Thymus (tissue), 11 donors: ENCODE results near the gene TMEM44. TPM values are rescaled to one million over a fixed set of nuclear protein-coding genes. Genes with fewer than 3 reads are reported as not detected.

Experiments used
- DNase-seq, 9 donors: peaks; one replicate each; pipeline ENCODE4 v3.0.0-alpha.2; 2013; ENCODE audit warnings: low spot score in 9 of 9, low read depth in 6 of 9, missing footprints in 1 of 9
- H3K27ac ChIP-seq, 2 donors: one replicate each; pipeline ENCODE4 v1.5.1; 2013; ENCODE audit warnings: control low read depth in 1 of 2, low read depth in 1 of 2, low read length in 1 of 2, mild to moderate bottlenecking in 1 of 2, moderate library complexity in 1 of 2
- H3K27me3 ChIP-seq, 2 donors: one replicate each; pipeline ENCODE4 v1.5.1; 2013; ENCODE audit warnings: low read length in 1 of 2; ENCODE audit not compliant: control insufficient read depth in 2 of 2, insufficient read depth in 1 of 2
- H3K36me3 ChIP-seq, 2 donors: one replicate each; pipeline ENCODE4 v1.5.1; 2013; ENCODE audit warnings: low read length in 1 of 2, mild to moderate bottlenecking in 1 of 2, moderate library complexity in 1 of 2; ENCODE audit not compliant: control insufficient read depth in 2 of 2, insufficient read depth in 2 of 2
- H3K4me1 ChIP-seq, 2 donors: one replicate each; pipeline ENCODE4 v1.5.1; 2013; ENCODE audit warnings: low read length in 2 of 2; ENCODE audit not compliant: control insufficient read depth in 2 of 2, insufficient read depth in 2 of 2
- H3K4me3 ChIP-seq, 2 donors: one replicate each; pipeline ENCODE4 v1.5.1; 2013; ENCODE audit warnings: low read length in 2 of 2, control low read depth in 1 of 2, mild to moderate bottlenecking in 1 of 2
- H3K9me3 ChIP-seq, 2 donors: one replicate each; pipeline ENCODE4 v1.5.1; 2013; ENCODE audit warnings: low read length in 1 of 2, mild to moderate bottlenecking in 1 of 2; ENCODE audit not compliant: control insufficient read depth in 2 of 2, insufficient read depth in 1 of 2
- WGBS: extraction: QIAGEN DNeasy Blood & Tissue Kit; methylation state at CpG from one replicate; pipeline ENCODE4 v1.1.7; 2013; 5-methylcytosine and 5-hydroxymethylcytosine counted together
- polyA plus RNA-seq: library from polyadenylated mRNA; stranded (reverse); fragments of 200-250 nt; gene quantifications from one replicate; pipeline ENCODE4 v1.2.3, GENCODE V29; 2013
- total RNA-seq: library from RNA; stranded (reverse); fragments of 120-200 nt; gene quantifications from one replicate; pipeline ENCODE4 v1.2.4, GENCODE V29; 2013
- donor health status: healthy.

Gene TMEM44
- total and polyA plus RNA-seq, 2 donors = 2.4 to 7.1 TPM

DNA sequence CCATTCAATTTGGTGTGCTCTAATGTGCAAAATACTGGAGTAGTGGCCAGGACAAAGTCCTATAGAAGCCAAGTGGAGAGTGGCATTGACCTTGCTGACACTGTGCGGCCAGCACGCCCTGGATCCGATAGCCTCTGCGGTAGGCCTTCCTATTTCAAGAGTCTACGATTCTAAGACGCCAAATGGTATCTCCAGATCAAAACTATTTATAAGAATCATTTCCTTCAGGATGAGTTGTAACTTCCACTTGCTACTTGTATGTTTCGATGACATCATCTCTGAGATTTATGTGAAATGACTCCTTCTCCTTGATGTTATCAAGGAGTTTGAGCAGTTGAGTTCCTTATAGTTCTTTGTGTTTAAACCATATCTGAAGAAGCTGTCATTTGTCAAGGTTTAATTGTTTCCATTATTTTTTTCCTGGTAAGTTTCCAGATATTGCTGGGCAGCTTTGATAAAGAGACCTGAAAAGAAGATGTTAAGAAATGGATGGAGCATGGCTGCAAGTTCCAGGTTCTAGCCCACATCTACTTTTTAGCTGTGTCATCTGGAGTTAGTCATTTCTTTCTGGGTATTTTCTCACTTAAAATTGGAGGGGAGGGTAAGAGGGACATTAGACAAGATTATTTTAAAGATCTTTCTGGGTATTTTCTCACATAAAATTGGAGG lies 71.8 kb downstream of the TMEM44 start:
- Histone ChIP-seq H3K27me3 (peaks cover 0 to 2% of the 10 kb centered on the region in 2 donors), H3K36me3 (no peaks in the 10 kb centered on the region), H3K27ac (no peak overlapping the region), H3K4me1 (peaks cover 0 to 2% of the 10 kb centered on the region in 2 donors), H3K4me3 (no peak overlapping the region), H3K9me3 (no peaks in the 10 kb centered on the region)
- WGBS = 80% methylated on average over 7 of the region's 7 CpGs
- no peak for DNase-seq

DNA sequence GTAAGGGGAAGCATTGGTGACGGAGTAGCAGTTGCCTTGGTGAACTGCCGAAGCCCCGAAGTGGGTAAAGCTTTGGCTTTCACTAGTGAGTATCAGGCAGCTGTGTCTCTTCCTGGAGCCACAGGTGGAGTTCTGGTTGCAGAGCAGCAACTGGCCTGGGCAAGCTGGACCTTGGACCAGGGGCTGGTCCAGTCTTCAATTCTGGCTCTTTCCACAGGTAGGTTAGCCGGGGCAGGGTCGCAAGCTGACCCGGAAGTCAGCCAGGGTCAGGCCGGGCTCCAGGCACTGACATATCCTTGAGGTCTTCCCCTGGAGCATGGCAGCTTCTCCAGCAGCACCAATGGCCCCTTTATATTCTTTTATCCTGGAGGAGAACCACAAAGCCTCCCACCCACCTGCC lies 73.2 kb downstream of the TMEM44 start:
- Histone ChIP-seq H3K27me3 (peaks cover 0 to 2% of the 10 kb centered on the region in 2 donors), H3K36me3 (no peaks in the 10 kb centered on the region), H3K4me1 (peaks cover 0 to 2% of the 10 kb centered on the region in 2 donors), H3K27ac (no peak overlapping the region), H3K4me3 (no peak overlapping the region), H3K9me3 (no peaks in the 10 kb centered on the region)
- no peak for DNase-seq
- 97% methylated on average over 7 of the region's 7 CpGs for WGBS

DNA sequence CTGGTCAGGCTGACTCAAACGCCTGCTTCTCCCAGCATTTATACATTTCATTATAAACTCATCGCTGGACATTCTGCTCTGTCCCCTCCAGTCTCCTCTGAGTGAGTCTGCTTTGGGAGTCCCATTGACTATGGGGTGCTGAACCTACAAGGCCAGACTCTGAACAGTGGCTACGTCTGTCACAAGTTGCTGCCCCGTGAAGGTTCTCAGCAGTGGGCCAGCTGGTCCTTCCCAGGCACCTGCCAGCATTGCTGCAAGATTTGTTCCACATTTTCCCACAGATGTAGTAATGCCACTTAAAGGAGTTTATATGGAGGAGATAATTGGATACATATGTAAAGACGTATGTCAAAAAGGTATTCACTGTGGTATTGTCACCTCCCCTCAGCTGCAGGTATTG lies 73.7 kb downstream of the TMEM44 start:
- Histone ChIP-seq H3K36me3 (no peaks in the 10 kb centered on the region), H3K27ac (no peak overlapping the region), H3K27me3 (peaks cover 0 to 2% of the 10 kb centered on the region in 2 donors), H3K4me3 (no peak overlapping the region), H3K4me1 (peaks cover 0 to 2% of the 10 kb centered on the region in 2 donors), H3K9me3 (no peaks in the 10 kb centered on the region)
- WGBS = 99% methylated on average over 5 of the region's 5 CpGs
- no peak for DNase-seq

DNA sequence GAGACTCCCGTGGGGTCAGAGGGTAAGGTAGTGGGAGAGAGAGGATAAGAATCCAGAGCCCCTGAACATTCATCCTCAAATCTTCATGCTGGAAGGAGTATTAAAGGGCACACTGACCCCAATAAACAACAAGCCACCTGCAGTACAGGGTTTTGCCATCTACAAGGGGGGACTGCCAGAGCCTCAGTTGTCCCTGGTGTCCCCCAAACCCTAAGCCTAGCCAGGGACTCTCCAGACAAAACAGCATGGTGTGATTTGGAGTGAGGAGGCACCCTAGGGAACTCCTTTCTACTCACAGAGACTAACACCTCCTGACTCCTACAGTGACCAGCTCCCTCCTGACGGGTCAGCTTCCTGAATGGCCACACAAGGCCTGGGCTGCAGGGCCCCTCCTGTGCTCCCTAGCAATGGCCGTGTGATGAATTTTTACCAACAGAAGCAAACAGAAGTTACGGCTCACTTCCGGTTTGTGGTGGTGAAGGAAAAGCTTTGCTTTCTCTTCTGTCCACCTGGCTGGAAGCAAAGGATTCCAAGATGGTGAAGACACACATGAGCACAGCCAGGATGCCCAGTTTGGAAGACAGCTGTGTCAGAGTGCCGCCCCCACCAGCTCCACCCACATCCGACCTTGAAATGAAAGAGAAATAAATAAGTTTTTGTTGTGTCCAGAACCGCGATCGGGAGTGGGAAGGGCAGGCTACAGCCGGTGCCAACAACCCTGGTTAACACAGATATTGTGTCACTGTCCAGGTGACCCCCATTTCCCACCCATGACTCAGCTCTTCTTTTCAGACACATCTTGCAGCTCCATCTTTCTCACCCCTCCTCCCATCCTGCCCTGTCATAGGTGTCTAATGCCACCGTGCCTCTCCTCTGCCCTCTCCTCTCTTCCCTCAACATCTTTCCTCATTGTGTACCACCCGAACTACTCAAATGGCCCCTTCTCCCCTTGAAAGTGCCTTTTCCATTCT lies 76.8 kb downstream of the TMEM44 start:
- peaks cover 0 to 2% of the 10 kb centered on the region in 2 donors for H3K27me3 ChIP-seq
- no peak overlapping the region for H3K27ac ChIP-seq
- WGBS = 73% methylated on average over 13 of the region's 13 CpGs
- no peak for DNase-seq
- H3K4me1 ChIP-seq = peaks cover 0 to 2% of the 10 kb centered on the region in 2 donors
- no peak overlapping the region for H3K4me3 ChIP-seq
- no peaks in the 10 kb centered on the region for H3K36me3 ChIP-seq
- H3K9me3 ChIP-seq = no peaks in the 10 kb centered on the region

DNA sequence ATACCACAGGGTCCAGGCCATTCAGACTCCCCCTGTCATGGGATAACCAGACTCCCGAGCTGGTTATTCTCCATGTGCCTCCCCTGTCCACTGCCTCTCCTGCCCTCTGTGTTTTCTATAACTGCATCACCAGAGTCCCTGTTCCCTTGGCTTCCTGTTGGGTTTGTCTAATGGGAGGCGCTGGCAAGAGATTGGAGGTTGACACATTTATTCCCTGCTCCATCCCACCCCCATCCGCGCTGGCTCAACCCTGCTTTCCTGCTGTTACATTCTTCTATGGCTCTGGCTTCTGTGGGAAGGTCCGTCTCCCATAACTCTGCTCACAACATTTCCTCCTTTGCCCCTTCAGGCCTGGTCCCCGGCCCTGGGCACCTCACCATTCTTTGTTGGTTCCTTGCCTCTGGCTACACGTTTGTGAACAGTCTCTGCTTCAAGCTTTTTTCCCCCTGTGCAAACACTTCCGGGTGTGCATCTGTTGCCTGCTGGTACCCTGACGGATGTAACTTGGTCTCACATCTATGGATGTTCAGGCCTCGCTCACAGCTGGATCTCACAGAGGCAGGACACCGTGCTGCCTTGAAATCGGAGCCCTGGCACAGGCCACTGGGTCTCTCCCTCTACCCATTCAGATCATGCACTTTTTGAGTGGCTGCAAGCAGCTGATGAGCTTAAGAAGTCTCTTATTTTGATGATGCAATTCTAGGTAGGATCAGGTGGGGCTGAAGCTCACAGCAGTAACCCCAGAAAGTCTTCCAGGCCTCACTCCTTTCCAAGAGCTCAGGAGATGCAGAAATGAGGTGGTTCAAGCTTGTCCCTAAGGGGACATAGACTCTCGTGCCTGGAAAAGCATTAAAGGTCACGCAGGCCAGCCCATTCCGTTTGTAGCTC lies 77.8 kb downstream of the TMEM44 start:
- no peak overlapping the region for H3K27ac ChIP-seq
- H3K4me3 ChIP-seq = no peak overlapping the region
- WGBS = 95% methylated on average over 15 of the region's 15 CpGs
- H3K27me3 ChIP-seq = peaks cover 0 to 2% of the 10 kb centered on the region in 2 donors
- H3K4me1 ChIP-seq = peaks cover 0 to 2% of the 10 kb centered on the region in 2 donors
- no peaks in the 10 kb centered on the region for H3K36me3 ChIP-seq
- H3K9me3 ChIP-seq = no peaks in the 10 kb centered on the region
- no peak for DNase-seq

DNA sequence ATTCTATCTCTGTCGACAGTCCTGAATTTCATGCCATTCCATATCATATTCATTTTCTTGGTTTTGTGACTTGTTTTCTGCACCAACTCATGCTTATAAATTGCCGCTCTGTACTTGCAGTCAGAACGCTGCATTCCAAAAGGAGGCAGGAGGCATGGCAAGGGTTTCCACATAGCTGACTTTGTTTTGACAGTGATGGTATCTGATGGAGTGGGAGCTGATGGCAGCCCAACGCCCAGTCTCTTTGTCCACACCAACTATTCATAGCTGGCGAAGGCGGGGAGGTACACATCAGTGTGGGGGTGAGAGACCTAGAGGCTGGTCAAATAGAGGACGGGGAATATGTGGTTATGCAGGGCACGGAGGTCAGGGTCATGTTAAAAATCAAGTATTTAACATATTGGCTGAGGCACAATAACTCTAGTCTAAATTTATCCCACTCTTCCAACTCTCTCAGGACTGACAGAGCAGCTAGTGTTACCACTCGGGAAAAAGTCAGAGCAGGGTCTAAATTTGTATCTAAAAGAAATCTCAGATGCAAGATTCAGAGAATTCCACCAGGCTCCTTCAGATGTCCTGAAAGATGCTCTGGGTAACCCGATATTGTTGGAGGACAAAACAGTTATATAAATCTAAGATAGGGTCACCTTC lies 78.6 kb downstream of the TMEM44 start:
- Histone ChIP-seq H3K27ac (no peak overlapping the region), H3K4me3 (no peak overlapping the region), H3K36me3 (no peaks in the 10 kb centered on the region), H3K9me3 (no peaks in the 10 kb centered on the region), H3K4me1 (peaks cover 0 to 2% of the 10 kb centered on the region in 2 donors), H3K27me3 (no peaks in the 10 kb centered on the region)
- WGBS = 95% methylated on average over 10 of the region's 10 CpGs
- DNase-seq = no peak

DNA sequence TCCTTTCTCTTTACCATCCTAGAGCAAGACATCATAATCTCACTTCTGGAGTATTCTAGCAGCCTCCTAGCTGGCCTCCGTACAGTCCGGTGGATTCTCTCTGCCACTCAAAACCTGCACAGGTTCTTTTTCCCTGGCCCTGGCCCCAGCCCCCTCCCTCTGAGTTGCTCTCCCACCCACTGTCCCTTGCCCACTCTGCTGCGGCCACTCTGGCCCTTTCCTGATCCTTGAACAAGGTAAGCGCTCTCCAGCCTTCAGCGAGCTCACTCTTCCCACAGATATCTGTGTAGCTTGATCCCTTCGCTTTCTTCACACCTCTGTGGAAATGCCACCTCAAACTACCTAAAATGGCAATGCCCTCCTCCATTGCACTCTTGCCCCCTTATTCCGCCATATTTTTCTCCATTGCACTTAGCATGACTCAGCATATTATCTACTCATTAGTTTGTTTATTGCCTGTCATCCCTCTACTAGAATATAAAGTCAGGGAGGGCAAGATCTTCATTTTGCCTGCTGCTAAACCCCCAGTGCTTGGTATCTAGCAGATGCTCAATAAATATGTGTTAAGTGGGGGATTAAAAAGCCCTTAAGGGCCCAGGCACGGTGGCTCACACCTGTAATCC lies 80.8 kb downstream of the TMEM44 start:
- Histone ChIP-seq H3K4me3 (no peak overlapping the region), H3K27me3 (no peaks in the 10 kb centered on the region)
- 95% methylated on average over 8 of the region's 8 CpGs for WGBS

DNA sequence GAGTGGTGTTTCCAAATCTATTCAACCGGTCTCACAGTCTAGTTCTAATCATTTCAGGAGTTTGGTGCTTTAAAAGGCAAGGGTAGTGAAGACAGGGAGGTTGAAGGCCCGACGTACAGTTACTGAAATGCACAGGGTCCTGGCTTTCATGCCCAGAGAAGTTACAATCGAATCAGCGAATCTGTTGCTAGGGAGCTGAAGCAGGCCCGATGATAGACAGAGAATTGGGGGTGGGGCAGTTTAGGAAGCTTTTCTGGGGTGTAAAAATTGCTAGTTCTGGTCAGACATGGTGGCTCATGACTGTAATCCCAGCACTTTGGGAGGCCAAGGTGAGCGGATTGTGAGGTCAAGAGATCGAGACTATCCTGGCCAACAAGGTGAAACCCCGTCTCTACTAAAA lies 83.4 kb downstream of the TMEM44 start:
- no peak for DNase-seq
- H3K27ac ChIP-seq = no peak overlapping the region

More for the DNA sequence above, 80.8 kb downstream of the TMEM44 start:
- no peaks in the 10 kb centered on the region for H3K36me3 ChIP-seq
- no peak for DNase-seq
- H3K4me1 ChIP-seq = peaks cover 0 to 2% of the 10 kb centered on the region in 2 donors
- no peaks in the 10 kb centered on the region for H3K9me3 ChIP-seq
- no peak overlapping the region for H3K27ac ChIP-seq

More for the DNA sequence above, 83.4 kb downstream of the TMEM44 start:
- WGBS = 97% methylated on average over 9 of the region's 9 CpGs
- no peaks in the 10 kb centered on the region for H3K27me3 ChIP-seq
- no peaks in the 10 kb centered on the region for H3K4me1 ChIP-seq
- H3K4me3 ChIP-seq = no peak overlapping the region
- H3K36me3 ChIP-seq = no peaks in the 10 kb centered on the region
- H3K9me3 ChIP-seq = peaks cover 0 to 5% of the 10 kb centered on the region in 2 donors
